Measurements from ENCODE around the gene ELOVL4.

The ELOVL4 gene

GRCh38 chr6:79894939-79895338, 52.4 kb downstream of the ELOVL4 start:
- no peaks in the 10 kb centered on the region for H3K4me1 ChIP-seq (ENCODE audit: control insufficient read depth, insufficient read depth, low read depth, low read length)
- H2BK15ac ChIP-seq (ENCODE audit: low read depth, poor library complexity, severe bottlenecking): no peak overlapping the region
- no peak overlapping the region for H3K14ac ChIP-seq (ENCODE audit: low read length in 2 of 2)
- no peak overlapping the region for H4K8ac ChIP-seq (ENCODE audit: low read length)
- no peak overlapping the region for H3K18ac ChIP-seq (ENCODE audit: low read depth in 1 of 2, low read length in 2 of 2)
- H2AK5ac ChIP-seq (ENCODE audit: low read length, severe bottlenecking): no peak overlapping the region
- no peak overlapping the region for H3K9ac ChIP-seq (ENCODE audit: low read length)
- no peak overlapping the region for H2BK120ac ChIP-seq (ENCODE audit: low read depth, low read length)
- H3K4ac ChIP-seq (ENCODE audit: low read depth in 1 of 2, low read length in 2 of 2): no peak overlapping the region
- no peaks in the 10 kb centered on the region for H3K27me3 ChIP-seq (ENCODE audit: control insufficient read depth in 1 of 2, insufficient read depth in 1 of 2, low read length in 2 of 2)
- H2BK12ac ChIP-seq (ENCODE audit: low read length in 2 of 2): no peak overlapping the region
- no peaks in the 10 kb centered on the region for H3K9me3 ChIP-seq (ENCODE audit: control insufficient read depth, low read length)
- WGBS: no CpG with 5 or more reads among the region's 1 CpG
- H2BK5ac ChIP-seq (ENCODE audit: low read depth, low read length, poor library complexity, severe bottlenecking): no peak overlapping the region
- H2AFZ ChIP-seq (ENCODE audit: low read depth, low read length): no peak overlapping the region
- H4K91ac ChIP-seq (ENCODE audit: low read length): no peak overlapping the region
- no peak overlapping the region for H3K4me2 ChIP-seq (ENCODE audit: low read length, poor library complexity, severe bottlenecking)
- H3K4me3 ChIP-seq (ENCODE audit: insufficient read depth in 1 of 2, low read depth in 1 of 2, low read length in 2 of 2): no peak overlapping the region
- no peaks in the 10 kb centered on the region for H3K79me1 ChIP-seq (replicated peaks; ENCODE audit: low read length, poor library complexity, severe bottlenecking)
- no peak overlapping the region for H3K27ac ChIP-seq (ENCODE audit: low read length, poor library complexity, severe bottlenecking)
- DNase-seq: no peak
- no peaks in the 10 kb centered on the region for H3K36me3 ChIP-seq (ENCODE audit: control insufficient read depth in 1 of 2, insufficient read depth in 2 of 2, low read depth in 1 of 2, low read length in 2 of 2)
- no peak overlapping the region for H3K23ac ChIP-seq (ENCODE audit: low read length in 2 of 2)

GRCh38 chr6:79888587-79888986, 58.8 kb downstream of the ELOVL4 start:
- Histone ChIP-seq H3K18ac (ENCODE audit: low read depth in 1 of 2, low read length in 2 of 2) (no peak overlapping the region), H3K9me3 (ENCODE audit: control insufficient read depth, low read length) (no peaks in the 10 kb centered on the region), H2BK5ac (ENCODE audit: low read depth, low read length, poor library complexity, severe bottlenecking) (no peak overlapping the region), H2AK5ac (ENCODE audit: low read length, severe bottlenecking) (no peak overlapping the region), H2BK120ac (ENCODE audit: low read depth, low read length) (no peak overlapping the region), H3K4me3 (ENCODE audit: insufficient read depth in 1 of 2, low read depth in 1 of 2, low read length in 2 of 2) (no peak overlapping the region), H4K91ac (ENCODE audit: low read length) (no peak overlapping the region), H3K36me3 (ENCODE audit: control insufficient read depth in 1 of 2, insufficient read depth in 2 of 2, low read depth in 1 of 2, low read length in 2 of 2) (no peaks in the 10 kb centered on the region), H2BK15ac (ENCODE audit: low read depth, poor library complexity, severe bottlenecking) (no peak overlapping the region), H4K8ac (ENCODE audit: low read length) (no peak overlapping the region), H3K27me3 (ENCODE audit: control insufficient read depth in 1 of 2, insufficient read depth in 1 of 2, low read length in 2 of 2) (no peaks in the 10 kb centered on the region), H3K14ac (ENCODE audit: low read length in 2 of 2) (no peak overlapping the region), H3K23ac (ENCODE audit: low read length in 2 of 2) (no peak overlapping the region), H2AFZ (ENCODE audit: low read depth, low read length) (no peak overlapping the region), H3K4me1 (ENCODE audit: control insufficient read depth, insufficient read depth, low read depth, low read length) (no peaks in the 10 kb centered on the region), H3K27ac (ENCODE audit: low read length, poor library complexity, severe bottlenecking) (no peak overlapping the region), H3K9ac (ENCODE audit: low read length) (no peak overlapping the region), H3K4me2 (ENCODE audit: low read length, poor library complexity, severe bottlenecking) (no peak overlapping the region), H2BK12ac (ENCODE audit: low read length in 2 of 2) (no peak overlapping the region), H3K79me1 (replicated peaks; ENCODE audit: low read length, poor library complexity, severe bottlenecking) (no peaks in the 10 kb centered on the region), H3K4ac (ENCODE audit: low read depth in 1 of 2, low read length in 2 of 2) (no peak overlapping the region)
- DNase-seq: no peak
- WGBS: no CpG with 5 or more reads among the region's 3 CpGs

- no peak overlapping the region for H3K14ac ChIP-seq (ENCODE audit: low read length in 2 of 2)
- H2AK5ac ChIP-seq (ENCODE audit: low read length, severe bottlenecking): no peak overlapping the region
- H2BK5ac ChIP-seq (ENCODE audit: low read depth, low read length, poor library complexity, severe bottlenecking): no peak overlapping the region
- no peak overlapping the region for H3K4me3 ChIP-seq (ENCODE audit: insufficient read depth in 1 of 2, low read depth in 1 of 2, low read length in 2 of 2)
- 88% methylated on average over 6 of the region's 6 CpGs for WGBS
- H3K4me2 ChIP-seq (ENCODE audit: low read length, poor library complexity, severe bottlenecking): no peak overlapping the region
- no peak overlapping the region for H3K9ac ChIP-seq (ENCODE audit: low read length)
- H4K91ac ChIP-seq (ENCODE audit: low read length): no peak overlapping the region
- H3K9me3 ChIP-seq (ENCODE audit: control insufficient read depth, low read length): no peaks in the 10 kb centered on the region
- no peak overlapping the region for H3K27ac ChIP-seq (ENCODE audit: low read length, poor library complexity, severe bottlenecking)
- H3K79me1 ChIP-seq (replicated peaks; ENCODE audit: low read length, poor library complexity, severe bottlenecking): no peaks in the 10 kb centered on the region
- H3K18ac ChIP-seq (ENCODE audit: low read depth in 1 of 2, low read length in 2 of 2): no peak overlapping the region
- peaks cover 6 to 8% of the 10 kb centered on the region in 2 experiments for H3K27me3 ChIP-seq (ENCODE audit: control insufficient read depth in 1 of 2, insufficient read depth in 1 of 2, low read length in 2 of 2)
- no peak overlapping the region for H3K23ac ChIP-seq (ENCODE audit: low read length in 2 of 2)
- H2BK120ac ChIP-seq (ENCODE audit: low read depth, low read length): no peak overlapping the region
- no peaks in the 10 kb centered on the region for H3K36me3 ChIP-seq (ENCODE audit: control insufficient read depth in 1 of 2, insufficient read depth in 2 of 2, low read depth in 1 of 2, low read length in 2 of 2)
- no peak overlapping the region for H3K4ac ChIP-seq (ENCODE audit: low read depth in 1 of 2, low read length in 2 of 2)
- no peak overlapping the region for H2AFZ ChIP-seq (ENCODE audit: low read depth, low read length)
- DNase-seq: peak; percentile 19
- no peaks in the 10 kb centered on the region for H3K4me1 ChIP-seq (ENCODE audit: control insufficient read depth, insufficient read depth, low read depth, low read length)
- H4K8ac ChIP-seq (ENCODE audit: low read length): no peak overlapping the region
- no peak overlapping the region for H2BK15ac ChIP-seq (ENCODE audit: low read depth, poor library complexity, severe bottlenecking)
- no peak overlapping the region for H2BK12ac ChIP-seq (ENCODE audit: low read length in 2 of 2)
Observed at GRCh38 chr6:79878142-79878748, 69.1 kb downstream of the ELOVL4 start.

GRCh38 chr6:79874531-79875134, 72.7 kb downstream of the ELOVL4 start:
- Histone ChIP-seq H2BK12ac (ENCODE audit: low read length in 2 of 2) (no peak overlapping the region), H4K91ac (ENCODE audit: low read length) (no peak overlapping the region), H3K9ac (ENCODE audit: low read length) (no peak overlapping the region), H3K4ac (ENCODE audit: low read depth in 1 of 2, low read length in 2 of 2) (no peak overlapping the region), H4K8ac (ENCODE audit: low read length) (no peak overlapping the region), H3K14ac (ENCODE audit: low read length in 2 of 2) (no peak overlapping the region), H3K27ac (ENCODE audit: low read length, poor library complexity, severe bottlenecking) (no peak overlapping the region), H2BK15ac (ENCODE audit: low read depth, poor library complexity, severe bottlenecking) (no peak overlapping the region), H3K27me3 (ENCODE audit: control insufficient read depth in 1 of 2, insufficient read depth in 1 of 2, low read length in 2 of 2) (peaks cover 6 to 8% of the 10 kb centered on the region in 2 experiments), H2AK5ac (ENCODE audit: low read length, severe bottlenecking) (no peak overlapping the region), H2BK120ac (ENCODE audit: low read depth, low read length) (no peak overlapping the region), H3K4me3 (ENCODE audit: insufficient read depth in 1 of 2, low read depth in 1 of 2, low read length in 2 of 2) (no peak overlapping the region), H3K4me2 (ENCODE audit: low read length, poor library complexity, severe bottlenecking) (no peak overlapping the region), H2BK5ac (ENCODE audit: low read depth, low read length, poor library complexity, severe bottlenecking) (no peak overlapping the region), H3K4me1 (ENCODE audit: control insufficient read depth, insufficient read depth, low read depth, low read length) (no peaks in the 10 kb centered on the region), H2AFZ (ENCODE audit: low read depth, low read length) (no peak overlapping the region), H3K36me3 (ENCODE audit: control insufficient read depth in 1 of 2, insufficient read depth in 2 of 2, low read depth in 1 of 2, low read length in 2 of 2) (no peaks in the 10 kb centered on the region), H3K18ac (ENCODE audit: low read depth in 1 of 2, low read length in 2 of 2) (no peak overlapping the region), H3K23ac (ENCODE audit: low read length in 2 of 2) (no peak overlapping the region), H3K9me3 (ENCODE audit: control insufficient read depth, low read length) (no peaks in the 10 kb centered on the region), H3K79me1 (replicated peaks; ENCODE audit: low read length, poor library complexity, severe bottlenecking) (no peaks in the 10 kb centered on the region)
- DNase-seq: peak; percentile 6
- 90% methylated on average over 4 of the region's 5 CpGs for WGBS
